Erythroblast (primary cell): ENCODE data around the gene LILRA2.
"Not testable (repeated sequence)": the region's sequence is repeated elsewhere in the genome, so short reads cannot be mapped to it uniquely, and the experiment has no call there.

Experiments
- DNase-seq, 2 experiments: peaks; one replicate each; lab custom pipeline; 2025; lab: John Stamatoyannopoulos, UW
- GATA1 ChIP-seq: IDR thresholded peaks from 2 replicates; pipeline ENCODE4 v1.6.1; 2011; ENCODE audit warnings: low read depth, mild to moderate bottlenecking, control low read depth, low read length, moderate library complexity
- POLR2A ChIP-seq: IDR thresholded peaks from 2 replicates; pipeline ENCODE4 v1.6.1; 2011; ENCODE audit warnings: mild to moderate bottlenecking, low read length

LILRA2 gene

GRCh38 chr19:54633401-54633800 lies 59.8 kb downstream of the LILRA2 start:
- TF ChIP-seq GATA1 = no peak
- no peak for TF ChIP-seq POLR2A

DNA sequence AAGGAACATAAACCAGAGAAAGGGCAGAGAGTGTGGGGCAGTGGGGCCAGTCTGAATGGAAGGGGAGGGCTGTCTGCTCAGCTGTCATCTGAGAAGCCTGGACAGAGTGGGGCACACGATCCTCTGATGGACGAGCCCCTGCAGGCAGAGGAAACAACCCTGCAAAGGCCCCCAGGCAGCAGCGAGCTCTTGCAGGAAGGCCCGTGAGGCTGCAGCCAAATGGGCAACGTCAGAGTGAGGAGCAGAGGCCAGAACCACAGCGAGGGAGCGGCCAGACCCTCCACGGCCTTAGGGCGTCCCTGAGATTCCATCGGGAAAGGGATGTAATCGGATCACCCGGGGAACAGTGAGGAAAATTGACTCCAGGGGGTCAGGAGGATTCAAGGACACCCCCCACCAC lies 62.5 kb downstream of the LILRA2 start:
- not testable (repeated sequence) for DNase-seq

More at GRCh38 chr19:54633401-54633800, 59.8 kb downstream of the LILRA2 start:
- DNase-seq = no peak

DNA sequence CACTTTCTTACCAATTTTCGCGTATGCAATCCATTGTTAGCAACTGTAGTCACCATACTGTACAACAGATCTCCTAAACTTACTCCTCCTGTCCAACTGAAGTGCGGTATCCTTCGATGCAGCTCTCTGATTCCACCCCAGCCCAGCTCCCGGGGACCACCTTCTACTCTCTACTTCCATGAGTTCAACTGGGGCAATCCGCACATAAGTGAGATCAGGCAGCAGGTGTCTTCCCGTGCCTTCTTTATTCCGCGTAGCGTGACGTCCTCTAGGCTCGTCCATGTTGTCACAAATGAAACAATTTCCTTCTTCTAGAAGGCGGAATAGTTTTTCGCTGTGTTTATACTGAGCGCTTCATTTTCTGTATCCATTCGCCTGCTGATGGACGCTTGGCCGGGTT lies 65.1 kb downstream of the LILRA2 start:
- no peak for DNase-seq
- TF ChIP-seq POLR2A (no peak), GATA1 (no peak)
